Suprapubic skin (tissue), 4 donors: ENCODE measurements around the gene AMDHD2.

Source experiments
- CTCF ChIP-seq, 2 donors: fragments of 200-600 bp in 1 of 2; fragments of 450-650 bp in 1 of 2; sonication (generic) in 1 of 2; IDR thresholded peaks; one replicate each; pipeline ENCODE4 v1.5.1; 2016 to 2019; ENCODE audit warnings: antibody characterized with exemption in 2 of 2, mild to moderate bottlenecking in 1 of 2, moderate library complexity in 1 of 2
- EP300 ChIP-seq: sonication (generic); formaldehyde crosslinking; IDR thresholded peaks from one replicate; pipeline ENCODE4 v1.6.1; 2017; ENCODE audit warnings: antibody characterized with exemption
- POLR2A ChIP-seq, 2 donors: fragments of 450-650 bp; IDR thresholded peaks; one replicate each; pipeline ENCODE4 v1.6.1; 2017; ENCODE audit warnings: antibody characterized with exemption in 2 of 2, mild to moderate bottlenecking in 2 of 2, moderate library complexity in 2 of 2
- POLR2AphosphoS5 ChIP-seq, 3 donors: sonication (generic); formaldehyde crosslinking; IDR thresholded peaks; one replicate each; pipeline ENCODE4 v1.6.1; 2017; ENCODE audit warnings: antibody characterized with exemption in 3 of 3

DNA sequence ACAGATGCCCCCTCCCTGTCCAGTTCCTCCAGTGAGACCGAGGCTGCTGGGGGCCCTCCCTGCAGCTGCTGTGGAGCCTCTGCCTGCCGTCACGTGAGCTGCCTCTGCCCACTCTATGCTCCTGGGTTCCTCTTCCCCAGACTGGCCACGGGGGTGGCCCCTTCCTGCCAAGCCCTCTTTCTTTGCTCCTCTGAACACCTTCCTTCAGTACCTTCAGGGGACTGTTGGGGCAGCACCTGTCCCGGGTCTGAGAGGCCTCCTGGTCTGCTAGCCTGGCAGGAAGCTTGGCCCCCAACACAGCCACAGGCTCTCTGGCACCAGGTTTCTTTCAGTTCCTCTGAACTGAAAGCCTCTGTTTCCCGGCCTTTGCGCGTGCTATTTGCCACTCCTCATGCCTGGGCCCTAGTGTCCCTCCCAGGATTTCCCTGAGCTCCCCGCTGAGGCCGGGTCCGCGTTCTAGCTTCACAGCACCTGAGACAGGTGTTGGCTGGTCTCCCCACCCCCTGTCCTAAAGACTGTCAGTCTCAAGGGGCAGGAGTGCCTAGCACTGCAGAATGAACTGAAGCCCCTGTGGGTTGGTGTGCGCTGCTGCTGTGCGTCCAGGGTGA is 13.0 kb upstream of the AMDHD2 start:
- TF ChIP-seq CTCF (IDR thresholded peaks at IDR 0.05) (no peak), POLR2A (IDR thresholded peaks at IDR 0.05) (no peak), POLR2AphosphoS5 (IDR thresholded peaks at IDR 0.05) (no peak), EP300 (no peak)
